Measurements from ENCODE around the gene RASGRF1.

- TF ChIP-seq CTCF (IDR thresholded peaks at IDR 0.05) (no peak), EP300 (IDR thresholded peaks at IDR 0.05) (no peak), POLR2A (IDR thresholded peaks at IDR 0.05) (no peak)
These were observed 116.2 kb downstream of the RASGRF1 start for GRCh38 chr15:78974272-78974918.

All from ovary (tissue), 3 donors.